Osteocyte (in vitro differentiated cells): ENCODE results near the gene FBXO46. TPM values are rescaled to one million over a fixed set of nuclear protein-coding genes. Genes with fewer than 3 reads are reported as not detected.

ENCODE experiments used
- DNase-seq: peaks from one replicate; pipeline ENCODE4 v3.0.0; 2021; ENCODE audit warnings: mixed read lengths; ENCODE audit not compliant: unreplicated experiment; ENCODE audit errors: extremely low spot score
- H3K27ac Mint-ChIP-seq: one replicate; pipeline ENCODE4 v1.8.0; 2021; ENCODE audit warnings: mild to moderate bottlenecking, mixed read lengths; ENCODE audit not compliant: unreplicated experiment
- H3K27me3 Mint-ChIP-seq: one replicate; pipeline ENCODE4 v1.8.0; 2021; ENCODE audit warnings: mixed read lengths; ENCODE audit not compliant: unreplicated experiment
- H3K36me3 Mint-ChIP-seq: one replicate; pipeline ENCODE4 v1.8.0; 2021; ENCODE audit warnings: mixed read lengths; ENCODE audit not compliant: unreplicated experiment
- H3K4me1 Mint-ChIP-seq: one replicate; pipeline ENCODE4 v1.8.0; 2021; ENCODE audit warnings: mixed read lengths; ENCODE audit not compliant: unreplicated experiment
- H3K4me3 Mint-ChIP-seq: one replicate; pipeline ENCODE4 v1.8.0; 2021; ENCODE audit warnings: mild to moderate bottlenecking, moderate library complexity, mixed read lengths; ENCODE audit not compliant: unreplicated experiment
- H3K9me3 Mint-ChIP-seq: one replicate; pipeline ENCODE4 v1.8.0; 2021; ENCODE audit warnings: mixed read lengths; ENCODE audit not compliant: unreplicated experiment
- total RNA-seq: library from RNA; stranded (reverse); gene quantifications from 2 replicates; pipeline ENCODE4 v1.2.1, GENCODE V29; 2021
- TF ChIP-seq, protein P1 (sequence below): fragments of 200-600 bp; sonication (generic); IDR thresholded peaks from 2 replicates; pipeline ENCODE4 v1.5.0; 2021; ENCODE audit warnings: antibody characterized with exemption, mild to moderate bottlenecking, moderate library complexity

Gene FBXO46
- total RNA-seq, 1 donor from 2014 or later = 18.3 TPM

DNA sequence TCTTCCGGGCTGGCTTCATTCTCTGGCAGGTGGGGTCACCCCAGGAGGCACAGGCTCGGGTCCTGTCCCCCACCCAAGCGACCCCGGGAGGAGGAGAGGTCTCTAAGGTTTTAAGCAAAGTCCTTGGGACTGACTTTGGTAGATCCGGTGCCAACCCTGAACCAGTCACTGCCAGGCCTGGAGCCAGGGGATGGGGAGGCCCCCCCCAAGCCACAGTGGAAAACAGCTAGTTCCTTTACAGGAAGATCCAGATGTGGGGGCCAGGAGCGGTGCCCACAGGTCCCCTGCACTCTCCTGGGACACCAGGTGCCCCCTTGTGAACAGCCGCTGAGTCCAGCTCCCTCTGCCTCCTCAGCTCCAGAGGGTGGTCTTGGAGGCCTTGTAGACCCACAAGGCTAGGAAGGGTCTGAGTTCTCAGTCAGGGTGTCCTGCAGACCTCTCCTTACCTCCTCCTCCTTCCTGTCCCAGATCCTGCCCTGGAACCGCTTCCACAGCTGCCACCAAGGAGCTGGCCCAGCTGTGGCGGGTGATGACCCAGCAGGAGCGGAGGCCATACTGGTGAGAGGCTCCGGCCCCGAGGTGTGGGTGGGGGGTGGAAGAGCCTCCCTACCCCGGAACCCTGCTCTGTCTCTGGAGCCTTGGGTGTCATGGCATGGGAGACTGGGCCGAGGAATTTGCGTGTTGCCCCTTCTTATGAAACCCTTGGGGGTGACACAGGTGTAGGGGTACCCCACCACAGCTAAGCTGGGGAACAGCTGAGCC lies 32.4 kb upstream of the FBXO46 start:
- Mint-ChIP-seq H3K36me3 (peaks cover 3% of the 10 kb centered on the region), H3K4me3 (no peak overlapping the region), H3K27ac (no peak overlapping the region), H3K4me1 (peaks cover 19% of the 10 kb centered on the region), H3K9me3 (no peaks in the 10 kb centered on the region), H3K27me3 (no peaks in the 10 kb centered on the region)
- TF ChIP-seq, protein P1, sequence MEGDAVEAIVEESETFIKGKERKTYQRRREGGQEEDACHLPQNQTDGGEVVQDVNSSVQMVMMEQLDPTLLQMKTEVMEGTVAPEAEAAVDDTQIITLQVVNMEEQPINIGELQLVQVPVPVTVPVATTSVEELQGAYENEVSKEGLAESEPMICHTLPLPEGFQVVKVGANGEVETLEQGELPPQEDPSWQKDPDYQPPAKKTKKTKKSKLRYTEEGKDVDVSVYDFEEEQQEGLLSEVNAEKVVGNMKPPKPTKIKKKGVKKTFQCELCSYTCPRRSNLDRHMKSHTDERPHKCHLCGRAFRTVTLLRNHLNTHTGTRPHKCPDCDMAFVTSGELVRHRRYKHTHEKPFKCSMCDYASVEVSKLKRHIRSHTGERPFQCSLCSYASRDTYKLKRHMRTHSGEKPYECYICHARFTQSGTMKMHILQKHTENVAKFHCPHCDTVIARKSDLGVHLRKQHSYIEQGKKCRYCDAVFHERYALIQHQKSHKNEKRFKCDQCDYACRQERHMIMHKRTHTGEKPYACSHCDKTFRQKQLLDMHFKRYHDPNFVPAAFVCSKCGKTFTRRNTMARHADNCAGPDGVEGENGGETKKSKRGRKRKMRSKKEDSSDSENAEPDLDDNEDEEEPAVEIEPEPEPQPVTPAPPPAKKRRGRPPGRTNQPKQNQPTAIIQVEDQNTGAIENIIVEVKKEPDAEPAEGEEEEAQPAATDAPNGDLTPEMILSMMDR = no peak
- DNase-seq = no peak

DNA sequence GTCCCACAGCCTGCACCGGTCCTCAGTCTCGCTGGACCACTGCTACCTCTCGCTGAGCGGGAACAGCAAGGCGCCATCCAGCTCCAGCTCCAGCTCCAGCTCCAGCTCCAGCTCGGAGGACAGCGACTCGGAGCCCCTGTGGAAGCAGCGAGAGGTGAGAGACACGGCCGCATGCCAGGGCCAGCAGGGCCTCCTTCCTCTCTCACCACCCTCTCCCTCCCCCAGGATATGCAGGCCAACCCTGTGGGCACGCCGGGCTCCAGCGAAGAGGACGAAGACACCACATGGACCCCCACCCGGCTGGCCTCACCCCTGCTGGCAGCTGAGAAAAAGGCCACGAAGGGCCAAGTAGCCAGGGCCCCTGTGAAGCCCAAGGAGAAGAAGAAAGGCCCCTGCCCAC lies 31.0 kb upstream of the FBXO46 start:
- H3K36me3 Mint-ChIP-seq = peaks cover 3% of the 10 kb centered on the region

DNA sequence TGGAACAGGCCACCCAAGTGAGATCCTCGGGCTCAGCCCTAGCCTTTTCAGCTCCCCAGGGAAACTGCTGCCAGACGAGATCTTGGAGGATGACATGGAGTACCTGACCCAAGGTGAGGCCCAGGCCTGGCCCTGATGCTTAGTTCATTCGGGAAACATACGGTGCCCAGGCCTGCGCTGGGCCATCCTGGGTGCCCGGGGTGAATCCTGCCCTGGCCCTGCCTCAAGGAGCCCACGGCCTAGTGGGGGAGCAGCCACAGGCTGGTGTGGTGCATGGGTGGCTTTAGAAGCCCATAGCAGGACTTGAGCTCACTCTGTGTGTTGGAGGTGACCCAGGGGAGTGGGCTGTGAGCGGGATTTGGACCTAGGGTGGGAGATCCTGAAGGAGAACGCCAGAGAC lies 28.2 kb upstream of the FBXO46 start:
- Mint-ChIP-seq H3K27me3 (no peaks in the 10 kb centered on the region), H3K27ac (no peak overlapping the region), H3K9me3 (no peaks in the 10 kb centered on the region), H3K4me3 (no peak overlapping the region), H3K36me3 (no peaks in the 10 kb centered on the region), H3K4me1 (peaks cover 8% of the 10 kb centered on the region)
- TF ChIP-seq, protein P1 = no peak
- no peak for DNase-seq

More for the DNA sequence above, 31.0 kb upstream of the FBXO46 start:
- Mint-ChIP-seq H3K27me3 (no peaks in the 10 kb centered on the region), H3K4me1 (peaks cover 24% of the 10 kb centered on the region), H3K4me3 (no peak overlapping the region), H3K9me3 (no peaks in the 10 kb centered on the region), H3K27ac (no peak overlapping the region)
- DNase-seq = no peak
- TF ChIP-seq, protein P1 = no peak

DNA sequence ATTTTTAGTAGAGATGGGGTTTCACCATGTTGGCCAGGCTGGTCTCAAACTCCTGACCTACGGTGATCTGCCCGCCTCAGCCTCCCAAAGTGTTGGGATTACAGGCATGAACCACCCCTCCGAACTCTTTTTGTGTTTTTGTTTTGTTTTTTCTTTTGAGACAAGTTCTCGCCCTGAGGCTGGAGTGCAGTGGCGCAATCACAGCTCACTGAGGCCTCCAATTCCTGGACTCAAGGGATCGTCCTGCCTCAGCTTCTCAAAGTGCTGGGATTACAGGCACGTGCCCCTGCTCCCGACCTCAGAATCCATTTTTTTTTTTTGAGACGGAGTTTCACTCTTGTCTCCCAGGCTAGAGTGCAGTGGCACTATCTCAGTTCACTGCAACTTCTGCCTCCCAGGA lies 27.0 kb upstream of the FBXO46 start:
- no peaks in the 10 kb centered on the region for H3K36me3 Mint-ChIP-seq
- TF ChIP-seq, protein P1 = no peak
- H3K27ac Mint-ChIP-seq = no peak overlapping the region
- peaks cover 8% of the 10 kb centered on the region for H3K4me1 Mint-ChIP-seq
- no peak for DNase-seq
- H3K27me3 Mint-ChIP-seq = no peaks in the 10 kb centered on the region
- H3K4me3 Mint-ChIP-seq = no peak overlapping the region
- no peaks in the 10 kb centered on the region for H3K9me3 Mint-ChIP-seq

DNA sequence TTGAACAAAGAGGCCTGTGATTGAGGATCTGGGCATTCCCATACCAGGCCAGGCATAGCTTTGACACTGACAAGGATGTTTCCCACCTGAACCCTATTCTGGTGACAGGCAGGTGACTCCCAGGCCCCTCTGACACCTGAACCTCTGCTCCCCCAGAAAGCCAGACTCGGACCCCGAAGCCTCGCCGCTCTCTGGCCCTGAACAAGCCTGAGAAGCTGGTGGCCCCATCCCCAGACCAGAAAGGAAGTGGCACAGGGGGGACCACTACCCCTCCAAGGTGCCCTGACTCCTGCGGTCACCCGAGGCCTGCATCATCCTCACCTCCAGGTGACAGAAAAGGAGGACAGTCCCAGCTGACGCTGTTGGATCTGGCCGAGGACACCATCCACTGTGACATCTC lies 23.6 kb upstream of the FBXO46 start:
- no peaks in the 10 kb centered on the region for H3K9me3 Mint-ChIP-seq
- no peak for DNase-seq
- TF ChIP-seq, protein P1 = no peak
- H3K4me3 Mint-ChIP-seq = no peak overlapping the region
- no peaks in the 10 kb centered on the region for H3K36me3 Mint-ChIP-seq
- H3K27ac Mint-ChIP-seq = no peak overlapping the region
- H3K4me1 Mint-ChIP-seq = peaks cover 8% of the 10 kb centered on the region
- H3K27me3 Mint-ChIP-seq = no peaks in the 10 kb centered on the region
